ENCODE data around the gene DEDD2. TPM values are rescaled to one million over a fixed set of nuclear protein-coding genes. Genes with fewer than 3 reads are reported as not detected.

Gene DEDD2
- total RNA-seq, 1 experiment from 2014 or later, result 34.4 TPM

DNA sequence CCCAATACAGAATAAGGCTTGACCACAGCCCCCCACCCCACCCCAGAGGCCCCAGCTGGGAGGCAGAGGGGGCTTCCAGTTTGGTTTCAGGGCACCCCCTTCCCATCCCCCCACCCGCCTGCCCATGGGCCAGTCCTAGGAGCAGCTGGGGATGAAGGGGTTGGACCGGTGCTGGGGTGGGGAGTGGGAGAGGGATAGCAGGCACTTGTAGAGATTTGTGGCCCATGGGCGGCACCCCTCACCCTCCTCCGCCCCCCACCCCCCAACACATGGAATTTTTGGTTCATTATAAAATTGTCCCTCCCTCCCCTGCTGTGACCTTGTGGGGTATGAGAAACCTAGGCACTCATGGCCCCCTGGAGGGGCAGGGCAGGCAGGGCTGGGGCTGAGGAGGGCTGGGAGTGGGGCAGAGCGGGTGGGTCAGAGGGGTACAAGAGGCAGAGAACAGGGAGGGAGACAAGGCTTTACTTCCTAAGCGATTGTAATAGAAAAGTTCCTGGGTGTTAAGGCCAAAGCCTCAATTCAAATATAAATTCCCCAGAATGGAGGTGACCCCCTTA is 30.2 kb upstream of the DEDD2 start:
- Histone ChIP-seq H3K27me3 (ENCODE audit: low read length) (no peaks in the 10 kb centered on the region), H3F3A (ENCODE audit: low read length, unreplicated experiment) (no peaks in the 10 kb centered on the region), H3K36me3 (ENCODE audit: low read depth, low read length) (no peaks in the 10 kb centered on the region), H3K4me2 (ENCODE audit: low read length) (no peak overlapping the region), H3K9me3 (ENCODE audit: low read length) (no peaks in the 10 kb centered on the region), H3K79me2 (ENCODE audit: low read length) (peaks cover 30% of the 10 kb centered on the region), H3K4me1 (ENCODE audit: insufficient read depth, low read length) (peaks cover 8% of the 10 kb centered on the region), H3K9ac (ENCODE audit: low read length) (no peak overlapping the region), H4K20me1 (ENCODE audit: low read length) (no peaks in the 10 kb centered on the region), H2AFZ (ENCODE audit: low read length) (no peak overlapping the region), H3K27ac (ENCODE audit: low read length) (no peak overlapping the region), H3K4me3 (ENCODE audit: low read length) (no peak overlapping the region), H3K9me2 (replicated peaks; ENCODE audit: low read length) (no peaks in the 10 kb centered on the region)
- no peak for DNase-seq
- POLR2A ChIA-PET (ENCODE audit: unreplicated experiment), result no interaction called here
- no TSS peak for BruUV-seq (replicated peaks)
- CTCF ChIA-PET, result no interaction called here
- no peak for ATAC-seq
- intact Hi-C loops (cut with micrococcal nuclease), result no loop called here
- TF ChIP-seq, protein P1, sequence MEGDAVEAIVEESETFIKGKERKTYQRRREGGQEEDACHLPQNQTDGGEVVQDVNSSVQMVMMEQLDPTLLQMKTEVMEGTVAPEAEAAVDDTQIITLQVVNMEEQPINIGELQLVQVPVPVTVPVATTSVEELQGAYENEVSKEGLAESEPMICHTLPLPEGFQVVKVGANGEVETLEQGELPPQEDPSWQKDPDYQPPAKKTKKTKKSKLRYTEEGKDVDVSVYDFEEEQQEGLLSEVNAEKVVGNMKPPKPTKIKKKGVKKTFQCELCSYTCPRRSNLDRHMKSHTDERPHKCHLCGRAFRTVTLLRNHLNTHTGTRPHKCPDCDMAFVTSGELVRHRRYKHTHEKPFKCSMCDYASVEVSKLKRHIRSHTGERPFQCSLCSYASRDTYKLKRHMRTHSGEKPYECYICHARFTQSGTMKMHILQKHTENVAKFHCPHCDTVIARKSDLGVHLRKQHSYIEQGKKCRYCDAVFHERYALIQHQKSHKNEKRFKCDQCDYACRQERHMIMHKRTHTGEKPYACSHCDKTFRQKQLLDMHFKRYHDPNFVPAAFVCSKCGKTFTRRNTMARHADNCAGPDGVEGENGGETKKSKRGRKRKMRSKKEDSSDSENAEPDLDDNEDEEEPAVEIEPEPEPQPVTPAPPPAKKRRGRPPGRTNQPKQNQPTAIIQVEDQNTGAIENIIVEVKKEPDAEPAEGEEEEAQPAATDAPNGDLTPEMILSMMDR (conservative IDR thresholded peaks at IDR 0.05; ENCODE audit: low read depth, low read length), result no peak
- TF ChIP-seq EZH2phosphoT487 (IDR thresholded peaks at IDR 0.05; ENCODE audit: borderline replicate concordance, low read length) (no peak), EZH2 (IDR thresholded peaks at IDR 0.05; ENCODE audit: low read length, unreplicated experiment) (no peak)

DNA sequence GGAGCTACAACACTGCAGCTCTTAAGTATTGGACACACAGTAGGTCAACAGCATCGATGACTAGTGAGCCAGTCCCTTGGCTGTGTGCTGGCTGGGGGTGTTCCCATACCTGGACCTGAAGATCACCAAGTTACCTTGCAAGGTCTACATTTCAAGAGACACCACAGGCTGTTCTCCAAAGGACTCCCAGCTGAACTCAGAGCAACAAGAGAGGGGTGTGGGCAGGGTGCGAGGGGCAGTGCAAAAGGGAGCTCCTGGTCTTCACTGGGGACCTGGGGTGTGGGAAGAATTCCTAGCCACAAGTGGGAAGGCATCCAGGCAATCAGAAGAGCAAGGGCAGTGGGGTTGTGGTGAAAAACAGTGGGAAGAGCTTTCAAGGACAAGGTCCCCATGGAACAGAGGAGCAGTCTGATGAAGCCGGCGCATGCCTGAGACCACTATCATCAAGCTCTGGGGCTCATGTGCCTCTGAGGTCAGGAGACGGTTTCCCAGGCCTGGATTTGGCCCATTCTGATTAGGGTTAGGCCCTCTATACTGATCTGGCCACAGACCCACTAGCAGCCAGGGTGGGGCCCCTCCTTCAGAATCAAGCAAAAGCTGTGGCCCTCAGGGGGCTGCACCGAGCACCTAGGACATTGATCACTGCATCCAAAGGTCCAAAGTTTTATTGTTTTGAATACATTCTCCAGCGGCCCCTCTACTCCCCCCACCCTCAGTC is 29.6 kb upstream of the DEDD2 start:
- DNase-seq (no peak), ATAC-seq (no peak)
- Histone ChIP-seq H3K4me1 (ENCODE audit: insufficient read depth, low read length) (peaks cover 4% of the 10 kb centered on the region; the same call in 1 of the 2 replicates), H2AFZ (ENCODE audit: low read length) (no peak overlapping the region), H3F3A (ENCODE audit: low read length, unreplicated experiment) (no peaks in the 10 kb centered on the region), H3K4me3 (ENCODE audit: low read length) (no peak overlapping the region), H3K9me2 (replicated peaks; ENCODE audit: low read length) (no peaks in the 10 kb centered on the region), H3K4me2 (ENCODE audit: low read length) (no peak overlapping the region), H3K36me3 (ENCODE audit: low read depth, low read length) (no peaks in the 10 kb centered on the region), H4K20me1 (ENCODE audit: low read length) (no peaks in the 10 kb centered on the region), H3K9ac (ENCODE audit: low read length) (no peak overlapping the region), H3K79me2 (ENCODE audit: low read length) (peaks cover 25% of the 10 kb centered on the region), H3K27me3 (ENCODE audit: low read length) (no peaks in the 10 kb centered on the region), H3K27ac (ENCODE audit: low read length) (no peak overlapping the region), H3K9me3 (ENCODE audit: low read length) (no peaks in the 10 kb centered on the region)
- TF ChIP-seq EZH2phosphoT487 (IDR thresholded peaks at IDR 0.05; ENCODE audit: borderline replicate concordance, low read length) (no peak), EZH2 (IDR thresholded peaks at IDR 0.05; ENCODE audit: low read length, unreplicated experiment) (no peak)
- TF ChIP-seq, protein P1 (conservative IDR thresholded peaks at IDR 0.05; ENCODE audit: low read depth, low read length), result no peak
- POLR2A ChIA-PET (ENCODE audit: unreplicated experiment), result no interaction called here
- intact Hi-C loops (cut with micrococcal nuclease), result no loop called here
- CTCF ChIA-PET, result interaction anchor here (0.8 to 1.4 kb wide), 2 partner anchors 23 to 149 kb away, joined by 3 read pairs; no protein-coding TSS in a partner anchor
- no TSS peak for BruUV-seq (replicated peaks)
